ENCODE results near the gene SLPI. TPM values are rescaled to one million over a fixed set of nuclear protein-coding genes. Genes with fewer than 3 reads are reported as not detected.

The SLPI gene
- total and polyA plus RNA-seq, 8 donors = 4.4 to 51.1 (median 26.7) TPM

GRCh38 chr20:45257711-45258110 is 3.3 kb upstream of the SLPI start:
- no peak for FAIRE-seq
- H3K27ac ChIP-seq = no peak overlapping the region
- DNase-seq = no peak
- H3K4me3 ChIP-seq = no peak overlapping the region
- no peaks in the 10 kb centered on the region for H3K9me3 ChIP-seq
- no peak for TF ChIP-seq CTCF (IDR thresholded peaks at IDR 0.05)
- H3K36me3 ChIP-seq = no peaks in the 10 kb centered on the region
- intact Hi-C loops (cut with DNase I) = no loop called here
- no peak for ATAC-seq
- 77 to 88% methylated on average over 7 of the region's 7 CpGs for WGBS, 2 donors
- H3K4me1 ChIP-seq = peaks cover 4 to 7% (median 5%) of the 10 kb centered on the region in 3 donors
- no peaks in the 10 kb centered on the region for H3K27me3 ChIP-seq

- Histone ChIP-seq H3K4me3 (no peak overlapping the region), H3K4me1 (peaks cover 4 to 7% (median 5%) of the 10 kb centered on the region in 3 donors), H3K9me3 (no peaks in the 10 kb centered on the region), H3K27me3 (no peaks in the 10 kb centered on the region), H3K27ac (no peak overlapping the region), H3K36me3 (no peaks in the 10 kb centered on the region)
- no peak for TF ChIP-seq CTCF (IDR thresholded peaks at IDR 0.05)
- DNase-seq = no peak
- WGBS, 2 donors = 81% methylated on average over 3 of the region's 3 CpGs
- intact Hi-C loops (cut with DNase I) = no loop called here
- no peak for FAIRE-seq
- ATAC-seq = no peak
These were observed 2.8 kb upstream of the SLPI start for GRCh38 chr20:45257161-45257560.

- intact Hi-C loops (cut with DNase I) = no loop called here
- Histone ChIP-seq H3K27ac (no peak overlapping the region), H3K4me3 (no peak overlapping the region), H3K4me1 (peaks cover 4 to 7% (median 5%) of the 10 kb centered on the region in 3 donors), H3K27me3 (no peaks in the 10 kb centered on the region), H3K9me3 (no peaks in the 10 kb centered on the region), H3K36me3 (no peaks in the 10 kb centered on the region)
- 86 to 94% methylated on average over 4 of the region's 4 CpGs for WGBS, 2 donors
- FAIRE-seq (no peak), DNase-seq (no peak), ATAC-seq (peak in 1 of 4 donors; percentile 24)
- TF ChIP-seq CTCF (IDR thresholded peaks at IDR 0.05) = no peak
These were observed 1.1 kb downstream of the SLPI start for GRCh38 chr20:45253261-45253660.

GRCh38 chr20:45251884-45252560 is 2.3 kb downstream of the SLPI start:
- H3K27ac ChIP-seq = no peak overlapping the region
- no peaks in the 10 kb centered on the region for H3K36me3 ChIP-seq
- FAIRE-seq = no peak
- H3K27me3 ChIP-seq = no peaks in the 10 kb centered on the region
- 61 to 62% methylated on average over 5 of the region's 5 CpGs for WGBS, 2 donors
- DNase-seq = no peak
- ATAC-seq = no peak
- intact Hi-C loops (cut with DNase I) = no loop called here
- no peaks in the 10 kb centered on the region for H3K9me3 ChIP-seq
- TF ChIP-seq CTCF (IDR thresholded peaks at IDR 0.05) = no peak
- H3K4me3 ChIP-seq = no peak overlapping the region
- peaks cover 4 to 7% (median 5%) of the 10 kb centered on the region in 3 donors for H3K4me1 ChIP-seq

- Histone ChIP-seq H3K36me3 (no peaks in the 10 kb centered on the region), H3K27ac (no peak overlapping the region), H3K9me3 (no peaks in the 10 kb centered on the region), H3K27me3 (no peaks in the 10 kb centered on the region), H3K4me3 (no peak overlapping the region), H3K4me1 (no peaks in the 10 kb centered on the region)
- TF ChIP-seq CTCF (IDR thresholded peaks at IDR 0.05) = no peak
- intact Hi-C loops (cut with DNase I) = no loop called here
- no peak for FAIRE-seq
- DNase-seq = no peak
- ATAC-seq = no peak
These were observed 5.8 kb downstream of the SLPI start for GRCh38 chr20:45248609-45249008.
